ENCODE results near the gene CRMP1. TPM values are rescaled to one million over a fixed set of nuclear protein-coding genes. Genes with fewer than 3 reads are reported as not detected.

Gene CRMP1
- total and polyA plus RNA-seq, 2 of the 8 experiments (the other 6 are each of a cell fraction or from before 2014, with no cell fraction given), result 120 to 131 TPM

GRCh38 chr4:5798462-5798861 is 94.4 kb downstream of the CRMP1 start (continued):
- TF ChIP-seq CHD7 (IDR thresholded peaks at IDR 0.05; ENCODE audit: insufficient replicate concordance, low read length) (no peak), E2F6 (IDR thresholded peaks at IDR 0.05) (no peak), CHD1 (IDR thresholded peaks at IDR 0.05; ENCODE audit: low read depth, low read length) (no peak)

All from H1 (cell line).